ENCODE data around the gene OOEP. TPM values are rescaled to one million over a fixed set of nuclear protein-coding genes. Genes with fewer than 3 reads are reported as not detected.
"Not testable (repeated sequence)": the region's sequence is repeated elsewhere in the genome, so short reads cannot be mapped to it uniquely, and the experiment has no call there.

The OOEP gene
- total RNA-seq, 2 experiments from 2014 or later = 0.55 to 0.86 TPM

- no peaks in the 10 kb centered on the region for H3K9me3 Mint-ChIP-seq (ENCODE audit: low read depth)
- DNase-seq (peak; percentile 73), ATAC-seq (peak; percentile 86)
- H3K27ac Mint-ChIP-seq = peak overlapping the region; percentile 51
- intact Hi-C loops (cut with DNase I, micrococcal nuclease) = loop anchor here in 1 of 2 experiments (2.0 to 5.0 kb wide), 4 partner anchors 62 to 126 kb away; partner anchors contain the start of gene KHDC1
- ChIA-PET POLR2A (interaction anchor here (0.7 to 1.0 kb wide), 2 partner anchors 79 to 191 kb away, joined by 3 to 4 read pairs; no protein-coding TSS in a partner anchor), CTCF (interaction anchor here (0.6 to 1.9 kb wide), 16 partner anchors 11 to 344 kb away, joined by 3 to 9 read pairs (median 4); partner anchors contain the start of gene MTO1)
- H3K27me3 Mint-ChIP-seq = no peaks in the 10 kb centered on the region
- H3K36me3 Mint-ChIP-seq (ENCODE audit: low read depth) = no peaks in the 10 kb centered on the region
- peaks cover 11% of the 10 kb centered on the region for H3K4me1 Mint-ChIP-seq
- peak overlapping the region; percentile 76 for H3K4me3 Mint-ChIP-seq
These were observed 19.3 kb upstream of the OOEP start for GRCh38 chr6:73388800-73389512.

GRCh38 chr6:73388433-73388799, 18.7 kb upstream of the OOEP start:
- Mint-ChIP-seq H3K4me1 (peaks cover 11% of the 10 kb centered on the region), H3K27me3 (no peaks in the 10 kb centered on the region), H3K27ac (no peak overlapping the region), H3K9me3 (ENCODE audit: low read depth) (no peaks in the 10 kb centered on the region), H3K4me3 (peak overlapping the region; percentile 76), H3K36me3 (ENCODE audit: low read depth) (no peaks in the 10 kb centered on the region)
- CTCF ChIA-PET = interaction anchor here (0.7 to 1.9 kb wide), 14 partner anchors 10 to 249 kb away, joined by 3 to 9 read pairs (median 4); partner anchors contain the start of gene MTO1
- peak; percentile 23 for ATAC-seq
- intact Hi-C loops (cut with DNase I, micrococcal nuclease) = loop anchor here in 1 of 2 experiments (2.0 to 5.0 kb wide), 4 partner anchors 62 to 126 kb away; partner anchors contain the start of gene KHDC1
- DNase-seq = no peak
- POLR2A ChIA-PET = no interaction called here

- no peaks in the 10 kb centered on the region for H3K27me3 Mint-ChIP-seq
- H3K4me3 Mint-ChIP-seq = no peak overlapping the region
- intact Hi-C loops (cut with DNase I, micrococcal nuclease) = no loop called here
- H3K27ac Mint-ChIP-seq = no peak overlapping the region
- no peak for DNase-seq
- H3K36me3 Mint-ChIP-seq (ENCODE audit: low read depth) = no peaks in the 10 kb centered on the region
- ChIA-PET CTCF (no interaction called here), POLR2A (interaction anchor here (0.6 kb wide), 1 partner anchor 787 kb away, joined by 4 read pairs; no protein-coding TSS in a partner anchor)
- H3K9me3 Mint-ChIP-seq (ENCODE audit: low read depth) = no peaks in the 10 kb centered on the region
- ATAC-seq = no peak
- no peaks in the 10 kb centered on the region for H3K4me1 Mint-ChIP-seq
These were observed 12.9 kb upstream of the OOEP start for GRCh38 chr6:73382462-73383113.

- CTCF ChIA-PET = interaction anchor here (0.7 kb wide), 1 partner anchor 422 kb away, joined by 3 read pairs; no protein-coding TSS in a partner anchor
- DNase-seq; H3K4me1 Mint-ChIP-seq; H3K36me3 Mint-ChIP-seq (ENCODE audit: low read depth); H3K4me3 Mint-ChIP-seq; POLR2A ChIA-PET; H3K27me3 Mint-ChIP-seq; ATAC-seq; intact Hi-C loops (cut with DNase I, micrococcal nuclease); H3K9me3 Mint-ChIP-seq (ENCODE audit: low read depth); H3K27ac Mint-ChIP-seq: not testable (repeated sequence)
These were observed 11.8 kb upstream of the OOEP start for GRCh38 chr6:73381531-73381930.

- H3K36me3 Mint-ChIP-seq (ENCODE audit: low read depth) = no peaks in the 10 kb centered on the region
- ChIA-PET CTCF (interaction anchor here (0.5 to 1.4 kb wide), 2 partner anchors 11 to 223 kb away, joined by 3 to 6 read pairs; no protein-coding TSS in a partner anchor), POLR2A (no interaction called here)
- H3K4me1 Mint-ChIP-seq = no peaks in the 10 kb centered on the region
- DNase-seq (no peak), ATAC-seq (no peak)
- H3K9me3 Mint-ChIP-seq (ENCODE audit: low read depth) = no peaks in the 10 kb centered on the region
- H3K4me3 Mint-ChIP-seq = no peak overlapping the region
- no peak overlapping the region for H3K27ac Mint-ChIP-seq
- no peaks in the 10 kb centered on the region for H3K27me3 Mint-ChIP-seq
- intact Hi-C loops (cut with DNase I, micrococcal nuclease) = no loop called here
These were observed 7.5 kb upstream of the OOEP start for GRCh38 chr6:73377225-73377624.

- H3K27me3 Mint-ChIP-seq = no peaks in the 10 kb centered on the region
- no peaks in the 10 kb centered on the region for H3K36me3 Mint-ChIP-seq (ENCODE audit: low read depth)
- no peak overlapping the region for H3K27ac Mint-ChIP-seq
- ATAC-seq = no peak
- DNase-seq = no peak
- no peak overlapping the region for H3K4me3 Mint-ChIP-seq
- intact Hi-C loops (cut with DNase I, micrococcal nuclease) = no loop called here
- ChIA-PET POLR2A (no interaction called here), CTCF (interaction anchor here (0.6 to 1.2 kb wide), 6 partner anchors 9 to 848 kb away, joined by 3 to 4 read pairs (median 3); no protein-coding TSS in a partner anchor)
- H3K4me1 Mint-ChIP-seq = no peaks in the 10 kb centered on the region
- H3K9me3 Mint-ChIP-seq (ENCODE audit: low read depth) = no peaks in the 10 kb centered on the region
These were observed 5.5 kb upstream of the OOEP start for GRCh38 chr6:73375216-73375615.

GRCh38 chr6:73372516-73372915, 2.8 kb upstream of the OOEP start:
- no peak overlapping the region for H3K27ac Mint-ChIP-seq
- H3K27me3 Mint-ChIP-seq = no peaks in the 10 kb centered on the region
- POLR2A ChIA-PET = no interaction called here
- no peaks in the 10 kb centered on the region for H3K36me3 Mint-ChIP-seq (ENCODE audit: low read depth)
- intact Hi-C loops (cut with DNase I, micrococcal nuclease) = no loop called here
- DNase-seq = no peak
- H3K9me3 Mint-ChIP-seq (ENCODE audit: low read depth) = no peaks in the 10 kb centered on the region
- ATAC-seq = no peak
- H3K4me1 Mint-ChIP-seq = no peaks in the 10 kb centered on the region
- CTCF ChIA-PET = no interaction called here
- H3K4me3 Mint-ChIP-seq = no peak overlapping the region

- Mint-ChIP-seq H3K27me3 (no peaks in the 10 kb centered on the region), H3K4me1 (no peaks in the 10 kb centered on the region), H3K4me3 (no peak overlapping the region), H3K9me3 (ENCODE audit: low read depth) (no peaks in the 10 kb centered on the region), H3K36me3 (ENCODE audit: low read depth) (no peaks in the 10 kb centered on the region), H3K27ac (no peak overlapping the region)
- DNase-seq (no peak), ATAC-seq (no peak)
- ChIA-PET CTCF (interaction anchor here (0.6 kb wide), 1 partner anchor 123 kb away, joined by 5 read pairs; no protein-coding TSS in a partner anchor), POLR2A (no interaction called here)
- intact Hi-C loops (cut with DNase I, micrococcal nuclease) = no loop called here
These were observed 2.3 kb upstream of the OOEP start for GRCh38 chr6:73371984-73372383.

- intact Hi-C loops (cut with DNase I, micrococcal nuclease) = no loop called here
- Mint-ChIP-seq H3K27me3 (no peaks in the 10 kb centered on the region), H3K9me3 (ENCODE audit: low read depth) (no peaks in the 10 kb centered on the region), H3K4me3 (no peak overlapping the region), H3K27ac (no peak overlapping the region), H3K36me3 (ENCODE audit: low read depth) (no peaks in the 10 kb centered on the region), H3K4me1 (no peaks in the 10 kb centered on the region)
- CTCF ChIA-PET = no interaction called here
- DNase-seq (no peak), ATAC-seq (no peak)
- POLR2A ChIA-PET = interaction anchor here (0.5 kb wide), 1 partner anchor 53 kb away, joined by 6 read pairs; no protein-coding TSS in a partner anchor
These were observed 540 bp downstream of the OOEP start for GRCh38 chr6:73369157-73369556.

GRCh38 chr6:73368675-73369074, 1.0 kb downstream of the OOEP start:
- CTCF ChIA-PET = interaction anchor here (0.6 kb wide), 1 partner anchor 348 kb away, joined by 3 read pairs; no protein-coding TSS in a partner anchor

GRCh38 chr6:73367761-73368355, 1.8 kb downstream of the OOEP start:
- Mint-ChIP-seq H3K36me3 (ENCODE audit: low read depth) (no peaks in the 10 kb centered on the region), H3K27me3 (no peaks in the 10 kb centered on the region), H3K4me1 (no peaks in the 10 kb centered on the region), H3K9me3 (ENCODE audit: low read depth) (no peaks in the 10 kb centered on the region), H3K4me3 (no peak overlapping the region), H3K27ac (no peak overlapping the region)
- ChIA-PET CTCF (no interaction called here), POLR2A (no interaction called here)
- DNase-seq (no peak), ATAC-seq (no peak)
- intact Hi-C loops (cut with DNase I, micrococcal nuclease) = no loop called here

More at GRCh38 chr6:73368675-73369074, 1.0 kb downstream of the OOEP start:
- Mint-ChIP-seq H3K9me3 (ENCODE audit: low read depth) (no peaks in the 10 kb centered on the region), H3K27ac (no peak overlapping the region), H3K36me3 (ENCODE audit: low read depth) (no peaks in the 10 kb centered on the region), H3K27me3 (no peaks in the 10 kb centered on the region), H3K4me3 (no peak overlapping the region), H3K4me1 (no peaks in the 10 kb centered on the region)
- DNase-seq = no peak
- no peak for ATAC-seq
- intact Hi-C loops (cut with DNase I, micrococcal nuclease) = no loop called here
- POLR2A ChIA-PET = no interaction called here
